ENCODE results near the gene LRRC26.

The LRRC26 gene

DNA sequence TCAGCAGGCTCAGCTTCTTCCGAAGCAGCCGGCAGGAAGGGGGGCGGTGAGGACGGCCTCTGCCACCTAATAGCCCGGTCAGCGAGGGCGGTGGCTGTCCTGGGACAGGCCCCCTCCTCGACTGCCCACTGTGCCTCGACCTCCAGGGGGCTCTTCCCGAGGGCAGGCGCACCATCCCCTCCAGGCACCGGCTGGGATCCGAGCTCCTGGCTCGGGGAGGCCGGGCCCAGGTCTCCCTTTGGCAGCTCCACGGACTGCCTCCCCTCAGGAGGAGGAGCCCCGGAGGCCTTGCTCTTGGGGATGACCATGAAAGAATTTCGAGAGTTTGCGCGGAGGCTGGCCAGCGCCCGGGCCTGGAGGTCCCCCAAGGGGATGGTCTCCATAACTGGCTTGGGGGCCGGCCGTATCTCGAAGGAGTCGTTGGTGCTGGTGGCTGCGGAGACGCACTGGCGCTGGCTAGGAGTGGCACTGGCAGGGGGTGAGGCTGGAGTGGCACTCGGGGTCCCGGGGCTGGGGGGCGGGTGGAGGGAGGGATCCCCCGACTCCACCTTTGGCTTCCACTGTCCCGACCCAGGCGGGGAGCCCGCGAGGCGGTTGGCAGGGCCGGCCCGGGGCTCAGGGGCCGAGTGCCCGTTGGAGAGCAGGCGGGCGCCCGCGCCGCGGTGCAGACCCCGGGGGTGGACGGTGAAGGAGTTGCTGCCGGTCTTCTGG, 29.7 kb upstream of the LRRC26 start:
- no peak for DNase-seq (ENCODE audit: low read depth in 2 of 2)

DNA sequence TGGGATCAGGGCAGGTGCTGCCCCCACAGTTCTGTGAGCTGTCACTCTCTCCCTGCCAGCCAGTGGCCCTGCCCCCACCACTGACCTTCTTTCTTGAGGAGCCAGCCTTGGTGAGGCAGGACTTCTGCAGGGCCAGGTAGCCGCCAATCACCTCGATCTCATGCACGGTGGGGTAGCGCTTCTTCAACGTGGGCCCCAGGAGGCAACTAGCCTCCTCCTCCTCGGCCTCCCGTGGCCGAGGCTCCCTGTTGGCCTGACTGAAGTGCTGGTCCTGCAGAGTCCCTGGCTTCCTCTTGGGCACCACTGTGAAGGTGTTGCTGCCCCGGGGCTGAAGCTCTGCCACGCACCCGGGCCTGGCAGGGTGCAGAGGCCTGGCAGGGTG, 29.0 kb upstream of the LRRC26 start:
- no peak for DNase-seq (ENCODE audit: low read depth in 2 of 2)

DNA sequence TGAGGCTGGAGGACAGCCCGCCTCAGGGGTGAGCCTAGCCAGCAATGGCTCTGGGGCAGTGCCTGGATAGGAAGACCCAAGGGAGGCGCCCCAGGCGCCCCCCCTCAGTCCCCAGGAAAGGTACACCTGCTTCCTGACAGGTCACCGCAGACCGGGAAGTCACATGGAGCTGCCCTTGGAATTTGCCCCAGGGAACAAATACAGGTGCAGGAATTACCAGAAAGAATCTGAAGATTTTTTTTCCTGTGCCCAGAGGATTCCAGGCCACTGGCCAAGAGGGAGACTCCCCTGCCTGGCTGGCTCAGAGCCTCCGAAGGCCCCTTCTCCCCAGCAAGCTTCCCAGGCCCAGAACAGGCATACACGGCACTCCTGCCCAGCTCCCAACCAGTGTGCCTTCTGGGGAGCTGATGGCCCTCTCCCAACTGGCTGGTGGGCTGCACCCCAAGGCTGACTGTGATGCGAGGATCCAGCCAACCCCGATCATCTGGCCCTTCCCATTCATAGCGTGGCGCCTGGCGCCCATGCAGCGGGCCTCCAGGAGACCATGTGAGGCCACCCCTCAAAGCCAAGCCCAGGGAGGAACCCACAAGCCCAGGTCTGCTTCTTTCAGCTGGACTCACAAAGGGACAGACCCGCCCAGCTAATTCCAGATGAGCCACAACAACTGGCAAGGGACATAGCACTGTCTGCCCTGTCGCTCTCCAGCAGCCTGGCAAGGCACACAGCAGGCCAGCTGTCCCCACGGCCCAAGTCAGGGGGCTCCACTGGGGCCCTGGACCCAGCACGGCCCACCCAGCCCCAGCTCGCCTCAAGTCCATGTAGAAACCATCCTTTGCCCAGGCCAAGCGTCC, 28.4 kb upstream of the LRRC26 start:
- DNase-seq (ENCODE audit: low read depth in 2 of 2), result no peak

DNA sequence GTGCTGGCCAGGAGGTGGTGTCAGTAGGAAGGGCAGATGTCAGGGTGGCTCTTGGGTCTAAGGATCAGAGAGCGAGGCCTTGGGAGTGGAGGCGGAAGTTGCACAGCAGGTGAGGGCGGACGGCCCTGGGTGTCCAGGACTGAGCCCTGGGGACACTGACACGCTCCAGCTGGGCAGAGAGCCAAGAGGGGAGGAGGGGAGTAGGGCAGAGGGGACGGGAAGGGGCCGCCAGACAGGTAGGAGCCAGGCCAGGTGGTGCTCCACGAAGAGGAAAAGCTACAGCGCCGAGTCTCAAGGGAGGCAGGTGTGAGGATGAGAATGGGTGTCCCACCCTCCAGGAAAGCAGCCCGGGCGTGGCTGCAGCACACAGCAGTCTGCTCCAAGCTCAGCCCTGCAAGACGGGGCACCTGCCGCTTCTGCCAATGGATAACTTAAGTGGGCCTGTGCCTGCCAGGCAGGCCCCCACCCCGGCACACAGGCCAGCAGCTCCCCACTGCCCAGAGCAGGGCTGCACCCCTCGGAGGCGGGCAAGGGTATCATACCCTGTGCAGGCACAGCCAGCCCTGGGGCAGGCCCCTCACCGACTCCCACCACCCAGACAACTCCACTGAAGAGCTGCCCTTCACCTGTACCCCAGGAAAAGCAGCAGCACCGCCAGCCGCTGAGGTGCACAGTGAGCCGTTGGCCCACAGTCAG, 25.8 kb upstream of the LRRC26 start:
- DNase-seq (ENCODE audit: low read depth in 2 of 2), result no peak

DNA sequence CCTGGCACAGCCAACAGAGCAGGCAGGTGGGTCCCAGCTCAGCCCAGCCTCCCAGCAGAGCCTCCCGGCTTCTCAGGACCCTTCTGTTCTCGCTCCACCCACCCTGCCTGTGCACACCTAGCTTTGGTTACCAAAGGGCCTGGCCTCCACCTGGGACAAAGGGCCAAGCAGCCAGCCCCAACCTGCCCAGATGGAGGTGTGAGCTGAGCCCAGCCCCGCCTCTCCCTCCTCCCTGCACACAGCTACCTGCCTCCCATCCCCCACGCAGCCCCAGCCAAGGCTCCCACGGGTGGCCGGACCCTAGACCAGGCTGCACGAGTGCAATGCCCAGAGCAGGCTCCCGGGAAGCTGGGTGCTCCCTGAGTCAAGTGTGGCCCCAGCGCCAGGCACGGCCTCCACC, 25.1 kb upstream of the LRRC26 start:
- no peak for DNase-seq (ENCODE audit: low read depth in 2 of 2)

DNA sequence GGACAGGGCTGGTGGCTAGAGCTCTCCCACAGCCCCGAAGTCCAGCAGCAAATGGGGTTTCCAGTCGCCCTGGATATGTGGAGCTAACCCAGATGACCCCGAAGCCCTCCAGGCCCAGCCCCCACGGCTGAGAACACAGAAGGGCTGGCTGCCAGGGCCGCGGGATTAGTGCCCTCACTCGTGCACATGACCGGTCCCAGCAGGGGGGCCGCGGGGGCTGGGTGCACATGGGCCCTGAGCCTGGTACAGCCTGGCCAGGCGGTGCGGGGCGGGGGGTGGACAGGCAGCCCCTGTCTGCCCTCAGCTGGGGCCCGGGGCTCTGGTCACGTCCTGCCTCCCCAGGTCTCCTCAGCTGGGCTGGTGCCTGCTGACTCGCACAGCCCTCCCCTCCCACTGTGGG, 24.5 kb upstream of the LRRC26 start:
- no peak for DNase-seq (ENCODE audit: low read depth in 2 of 2)

DNA sequence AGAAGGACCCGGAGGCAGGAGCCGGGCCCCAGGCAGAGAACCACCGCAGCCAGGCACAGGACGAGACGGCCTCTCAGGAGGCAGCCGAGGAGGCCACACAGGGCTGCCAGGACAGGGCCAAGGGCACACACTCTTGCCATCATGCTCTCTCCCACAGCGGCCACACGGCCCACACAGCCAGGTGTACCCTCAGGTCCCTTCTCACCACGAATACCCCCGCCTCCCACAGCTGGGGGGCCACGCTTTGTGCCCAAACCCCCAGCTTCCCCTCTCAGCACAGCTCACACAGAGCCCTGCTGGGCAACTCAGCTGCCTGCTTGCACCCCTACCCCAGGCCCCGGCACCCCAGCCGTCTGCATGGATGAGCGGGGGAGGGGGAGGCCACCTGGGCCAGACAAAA, 23.9 kb upstream of the LRRC26 start:
- no peak for DNase-seq (ENCODE audit: low read depth in 2 of 2)

DNA sequence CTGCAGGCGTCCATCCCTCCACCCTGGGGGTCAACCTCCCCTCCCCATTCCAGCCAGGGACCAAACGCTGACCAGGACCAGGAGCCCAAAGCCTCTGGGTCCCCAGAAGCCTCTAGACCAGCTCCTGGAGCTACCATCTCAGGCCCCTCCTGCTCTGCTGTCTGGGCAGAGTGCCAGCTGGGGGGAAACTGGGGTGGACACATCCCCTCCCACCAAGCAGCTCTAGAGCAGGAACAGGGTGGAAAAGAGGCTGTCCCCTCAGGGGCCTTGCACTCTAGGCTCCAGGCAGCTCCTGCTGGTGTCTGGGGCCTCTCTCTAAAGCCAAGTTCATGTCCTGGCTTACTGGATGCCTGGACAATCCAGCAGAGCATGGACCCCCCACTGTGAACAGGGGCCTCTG, 23.0 kb upstream of the LRRC26 start:
- DNase-seq (ENCODE audit: low read depth in 2 of 2), result no peak

DNA sequence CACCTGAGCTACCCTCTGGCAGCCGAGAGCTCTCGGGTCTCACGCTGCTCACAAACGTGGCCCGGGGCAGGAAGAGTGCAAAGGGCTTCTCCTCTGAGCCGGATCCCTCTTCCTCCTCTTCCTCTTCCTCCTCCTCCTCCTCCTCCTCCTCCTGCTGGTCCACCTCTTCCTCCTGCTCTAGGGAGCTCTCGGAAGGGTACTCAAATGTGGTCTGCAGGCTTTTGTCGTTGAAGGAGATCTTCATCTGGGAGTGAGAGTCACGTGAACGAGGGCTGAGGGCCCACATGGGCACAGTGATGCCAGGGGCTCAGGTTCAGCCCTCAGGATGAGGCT, 22.6 kb upstream of the LRRC26 start:
- no peak for DNase-seq (ENCODE audit: low read depth in 2 of 2)

DNA sequence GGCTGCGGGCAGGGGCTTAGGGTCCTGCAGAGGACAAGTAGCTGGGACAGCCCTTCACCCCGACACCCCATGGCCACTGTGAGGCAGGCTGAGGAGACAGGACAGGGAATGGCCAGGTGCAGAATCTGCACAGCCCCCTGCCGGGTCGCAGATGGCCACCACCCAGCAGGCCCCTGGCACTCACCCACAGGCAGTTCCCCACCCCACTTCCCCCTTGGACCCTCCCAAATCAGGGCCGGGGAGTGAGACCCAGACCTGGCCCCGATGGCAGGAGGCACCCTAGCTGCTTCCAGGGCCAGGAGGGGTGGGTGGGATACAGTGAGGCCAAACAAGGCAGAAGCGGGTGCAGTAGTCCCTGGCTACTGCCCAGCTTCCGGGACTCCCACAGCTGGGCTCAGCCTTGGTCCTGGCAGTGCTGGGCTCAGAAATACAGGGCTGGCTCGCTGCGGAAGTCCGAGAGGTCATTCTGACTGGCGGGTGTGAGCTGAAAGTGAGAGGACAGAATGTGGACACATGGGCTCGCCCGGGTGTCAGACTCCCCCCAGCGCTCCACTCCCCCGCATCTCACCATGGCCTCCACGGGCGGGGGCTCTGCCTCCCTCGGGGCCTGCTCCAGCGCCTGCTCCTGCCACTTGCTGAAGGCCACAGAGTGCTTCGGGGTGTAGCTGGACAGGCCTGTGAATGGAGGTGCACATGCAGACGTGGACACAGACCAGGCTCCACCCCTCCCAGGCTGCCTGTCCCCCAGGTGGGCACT, 22.0 kb upstream of the LRRC26 start:
- DNase-seq (ENCODE audit: low read depth in 2 of 2), result no peak

DNA sequence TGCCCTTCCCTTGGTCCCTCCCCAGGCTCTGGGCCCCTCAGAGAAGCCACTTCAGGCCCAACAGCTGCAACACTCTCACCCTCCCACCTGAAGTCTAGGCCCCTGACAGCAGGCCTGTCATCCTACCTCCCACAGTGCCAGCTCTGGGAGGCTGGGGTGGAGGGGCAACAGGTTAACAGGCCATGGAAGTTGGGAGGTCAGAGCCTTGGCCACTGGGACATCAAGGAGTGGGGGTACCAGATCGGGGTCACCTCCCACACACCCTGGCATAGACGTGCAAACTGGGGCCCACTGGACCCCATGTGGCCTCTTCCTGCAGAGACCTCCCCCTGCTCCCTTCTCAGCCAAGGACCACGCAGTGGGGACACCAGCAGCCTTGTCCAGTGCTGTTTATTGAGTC, 21.4 kb upstream of the LRRC26 start:
- DNase-seq (ENCODE audit: low read depth in 2 of 2), result no peak

DNA sequence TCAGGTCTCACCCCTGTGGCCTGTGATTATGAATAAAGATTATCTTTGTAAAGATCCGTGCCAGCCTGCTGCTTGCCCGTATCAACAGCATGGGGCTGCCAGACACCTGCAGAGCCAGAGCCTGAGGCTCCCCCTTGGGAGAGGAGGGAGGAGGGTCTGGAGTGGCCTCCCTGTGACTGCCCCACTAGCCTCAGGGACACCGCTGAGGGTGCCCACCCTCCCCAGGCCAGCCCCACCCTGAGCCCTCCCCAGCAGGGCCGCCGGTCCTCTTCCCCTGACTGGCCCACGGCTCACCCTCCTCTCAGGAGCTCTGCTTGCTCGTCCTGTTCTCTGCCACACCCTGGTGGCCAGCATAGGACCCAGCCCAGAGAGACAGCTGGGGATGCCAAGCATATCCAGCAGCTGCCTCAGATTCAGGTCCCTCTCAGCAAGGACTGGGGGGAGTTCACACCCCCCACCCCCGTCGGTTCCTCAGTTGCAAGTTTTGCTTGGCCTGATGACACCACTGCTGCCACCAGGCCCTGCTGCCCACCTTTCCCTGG, 20.5 kb upstream of the LRRC26 start:
- DNase-seq (ENCODE audit: low read depth in 2 of 2), result no peak

DNA sequence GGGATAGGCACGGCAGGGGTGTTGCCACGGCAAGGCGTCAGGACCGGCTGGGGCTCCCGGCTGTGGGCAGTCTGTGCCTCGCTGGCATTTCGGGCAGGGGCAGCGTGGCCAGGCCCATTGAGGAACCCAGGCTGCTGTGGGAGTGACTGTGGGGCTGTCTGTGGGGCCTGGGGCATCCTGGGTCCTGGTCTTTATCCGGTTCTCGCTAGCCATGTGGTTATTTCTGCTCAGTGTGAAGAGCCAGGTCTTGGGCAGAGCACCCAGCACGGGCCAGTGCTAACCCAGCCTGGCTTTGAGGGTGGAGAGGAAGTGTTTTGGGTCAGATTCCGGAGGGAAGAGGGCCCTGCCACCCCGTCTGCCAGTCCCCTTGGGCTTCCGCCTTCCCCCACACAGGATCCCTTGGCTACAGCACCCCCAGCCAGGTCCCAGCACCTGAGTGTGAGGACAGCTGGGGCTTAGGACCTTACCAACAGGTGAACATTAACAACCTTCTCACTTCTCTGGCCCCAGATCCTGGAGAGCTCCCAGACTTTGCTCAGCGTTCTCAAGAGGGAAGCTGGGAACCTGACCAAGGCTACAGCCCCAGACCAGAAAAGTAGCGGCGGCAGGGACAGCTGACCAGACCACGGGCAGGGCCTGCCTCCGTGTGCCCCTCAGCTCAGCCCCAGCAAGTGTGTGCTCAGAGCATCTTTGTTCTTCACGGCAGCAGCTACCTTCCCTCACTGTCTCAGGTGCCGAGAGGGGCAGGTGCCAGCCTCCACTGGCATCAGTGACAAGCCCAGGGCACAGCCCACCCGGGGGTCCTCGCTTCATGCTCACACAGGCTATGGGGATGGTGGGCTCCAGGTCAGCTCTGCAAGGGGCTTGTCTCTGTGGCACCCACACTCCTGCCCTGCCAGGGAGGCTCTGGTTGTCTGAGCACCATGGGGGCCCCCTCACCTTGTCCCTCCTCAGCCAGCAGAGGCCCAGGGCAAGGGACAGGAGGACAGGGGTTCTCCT, 19.7 kb upstream of the LRRC26 start:
- no peak for DNase-seq (ENCODE audit: low read depth in 2 of 2)

DNA sequence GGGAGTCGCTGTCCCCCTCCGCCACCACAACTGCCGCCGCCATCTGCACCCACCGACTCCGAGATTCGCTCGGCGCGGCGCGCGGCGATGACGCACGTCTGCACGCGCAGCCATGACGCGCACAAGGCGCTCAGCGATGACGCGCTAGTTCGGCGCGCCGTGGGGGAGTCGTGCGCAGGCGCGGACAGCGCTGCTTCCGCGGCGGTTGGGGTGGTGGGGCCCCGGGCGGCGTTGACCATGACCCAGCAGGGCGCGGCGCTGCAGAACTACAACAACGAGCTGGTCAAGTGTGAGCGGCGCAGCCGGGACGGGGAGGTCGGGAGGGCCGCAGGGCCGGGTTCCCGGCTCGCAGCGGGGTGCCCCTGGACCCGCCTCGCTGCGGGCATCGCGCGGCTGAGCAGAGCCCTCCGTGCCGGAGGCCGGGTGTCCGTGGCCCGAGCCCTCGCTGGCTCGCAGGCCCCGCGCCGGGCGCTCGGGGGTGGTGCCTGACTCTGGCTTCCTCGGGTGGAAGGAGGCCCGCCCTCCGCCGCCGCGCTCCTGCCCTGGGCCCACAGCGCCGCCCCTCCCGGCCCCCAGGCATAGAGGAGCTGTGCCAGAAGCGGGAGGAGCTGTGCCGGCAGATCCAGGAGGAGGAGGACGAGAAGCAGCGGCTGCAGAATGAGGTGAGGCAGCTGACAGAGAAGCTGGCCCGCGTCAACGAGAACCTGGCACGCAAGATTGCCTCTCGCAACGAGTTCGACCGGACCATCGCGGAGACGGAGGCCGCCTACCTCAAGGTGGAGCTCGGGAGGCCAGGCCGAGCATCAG, 18.8 kb upstream of the LRRC26 start, which contains the start of the genes ANAPC2 and SSNA1:
Gene ANAPC2 (minus strand): TSS at position 71 of the 807 bp plus-strand sequence. CDS start 28 bp downstream, at position 43.
Gene SSNA1 (plus strand): TSS at position 187 of the 807 bp plus-strand sequence. CDS start 51 bp downstream, at position 238.
- peak; percentile 91 to 95 for DNase-seq (ENCODE audit: low read depth in 2 of 2)

DNA sequence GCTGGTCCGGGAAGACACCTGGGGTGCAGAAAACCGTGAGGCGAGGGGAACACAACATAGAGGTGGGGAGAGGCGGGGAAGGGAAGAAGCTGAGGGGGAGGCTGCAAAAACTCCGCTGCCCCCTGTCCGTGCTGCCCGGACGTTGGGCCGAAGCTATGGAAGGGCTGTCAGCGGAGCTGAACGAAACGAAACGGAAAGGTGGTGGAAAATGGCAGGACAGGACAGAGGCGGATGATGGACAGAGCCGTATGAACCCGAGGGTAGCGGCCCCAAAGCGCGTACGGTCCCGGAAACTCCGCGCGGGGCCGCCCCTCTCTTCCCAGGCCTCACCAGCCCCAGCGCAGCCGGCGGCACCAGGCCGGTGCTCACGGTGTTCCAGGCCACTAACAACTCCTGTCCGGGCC, 18.2 kb upstream of the LRRC26 start:
- DNase-seq (ENCODE audit: low read depth in 2 of 2), result no peak

DNA sequence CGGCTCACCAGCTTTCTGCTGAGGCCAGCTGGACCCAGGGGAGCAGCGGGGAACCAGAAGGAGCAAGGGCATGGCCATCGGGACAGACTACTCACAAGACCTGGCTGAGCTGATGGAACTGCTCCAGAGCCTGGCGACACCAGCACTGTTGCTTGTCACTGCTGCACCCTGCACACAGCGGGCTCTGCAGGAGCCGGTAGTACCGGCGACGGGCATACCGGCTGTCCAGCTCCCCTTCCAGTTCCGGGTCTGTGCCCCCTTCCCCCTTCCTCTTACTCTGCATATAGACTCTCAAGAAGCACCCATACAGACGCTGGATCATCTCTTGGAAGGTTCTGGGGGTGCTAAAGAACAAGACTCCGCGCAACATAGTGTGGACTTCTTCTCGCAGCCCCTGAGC, 17.5 kb upstream of the LRRC26 start:
- no peak for DNase-seq (ENCODE audit: low read depth in 2 of 2)

DNA sequence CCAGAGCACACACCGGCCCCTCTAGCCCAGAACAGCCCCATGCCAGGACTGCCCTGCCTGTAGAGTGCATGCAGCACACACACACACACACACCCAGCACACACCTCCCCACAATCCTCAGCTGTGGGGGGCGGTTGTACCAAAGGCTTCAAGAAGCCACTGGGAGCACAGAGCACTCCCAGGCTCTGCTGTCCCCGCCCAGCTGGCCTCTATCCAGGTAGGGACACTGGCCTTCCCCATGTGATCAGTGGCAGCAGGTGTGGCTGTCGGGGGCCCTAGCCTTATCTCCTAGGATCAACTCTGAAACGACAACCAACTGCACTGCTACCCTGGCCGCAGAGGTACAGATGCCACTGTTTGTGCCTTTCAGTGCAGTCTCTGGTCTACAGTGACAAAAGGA, 16.5 kb upstream of the LRRC26 start:
- DNase-seq (ENCODE audit: low read depth in 2 of 2), result no peak

DNA sequence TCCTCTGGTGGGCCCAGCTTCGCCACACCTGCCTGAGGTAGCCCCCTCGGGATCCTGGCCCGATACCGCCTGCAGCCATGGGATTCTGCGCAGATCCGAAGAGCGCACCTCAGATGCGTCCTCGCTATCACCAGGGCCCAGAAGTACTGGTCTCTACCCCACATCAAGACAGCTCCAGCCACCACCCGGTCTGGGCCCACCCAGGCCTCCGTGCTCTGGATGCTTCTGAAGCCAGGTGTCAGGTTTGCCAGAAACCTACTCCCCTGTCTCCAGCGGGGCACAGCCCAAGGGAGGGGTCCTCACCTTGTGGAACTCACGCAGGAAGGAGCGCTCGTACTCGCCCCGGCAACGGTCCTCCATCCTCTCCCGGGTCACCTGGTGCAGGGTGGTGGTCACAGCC, 16.1 kb upstream of the LRRC26 start:
- no peak for DNase-seq (ENCODE audit: low read depth in 2 of 2)

DNA sequence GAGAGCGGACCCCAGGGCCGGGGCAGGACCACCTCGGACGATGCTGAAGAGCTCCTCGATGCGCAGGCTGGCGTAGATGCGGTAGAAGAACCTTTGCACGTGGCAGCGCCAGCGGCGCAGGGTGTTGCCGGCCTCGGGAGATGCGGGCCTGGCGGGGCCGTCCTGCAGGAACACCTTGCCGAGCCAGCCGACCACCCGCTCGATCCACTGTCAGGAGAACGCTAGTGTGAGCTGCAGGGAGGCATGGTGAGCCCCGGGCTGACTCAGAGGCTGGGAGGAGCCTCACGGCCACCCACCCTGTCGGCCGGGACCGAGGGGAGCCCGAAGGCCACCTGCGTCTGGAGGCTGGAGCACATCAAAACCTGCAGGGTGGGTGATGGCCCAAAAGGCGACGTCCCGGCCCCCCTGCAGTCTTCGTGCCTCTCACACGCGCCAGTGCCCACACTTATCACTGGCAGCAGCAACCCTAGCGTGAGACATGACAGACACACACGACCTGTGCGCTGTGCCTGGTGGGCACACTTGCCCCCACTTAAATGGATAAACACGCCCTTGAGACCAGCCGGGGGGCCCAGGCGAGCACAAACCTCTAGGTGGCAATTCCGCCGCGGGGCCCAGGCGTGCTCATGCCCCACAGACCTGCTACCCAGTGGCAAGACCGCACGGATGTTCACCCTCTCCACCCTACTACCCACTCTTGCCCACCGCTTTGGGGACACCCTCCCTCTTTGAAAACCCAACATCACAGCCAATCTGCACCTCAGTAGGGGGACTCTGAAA, 15.2 kb upstream of the LRRC26 start:
- DNase-seq (ENCODE audit: low read depth in 2 of 2), result no peak

Data from stimulated activated CD8-positive, alpha-beta memory T cell treated with anti-CD3 and anti-CD28 coated beads, Interleukin-2, amount 100 ng/mL, for 48 hours (primary cell).